OCI-LY7 (cell line): ENCODE data around the gene CCDC194. TPM values are rescaled to one million over a fixed set of nuclear protein-coding genes. Genes with fewer than 3 reads are reported as not detected.

Source experiments
- total RNA-seq, 2 experiments: library from RNA; depleted of rRNA in 1 of 2; stranded (reverse); fragments of >200 nt in 1 of 2; shearing (Covaris generic) in 1 of 2; gene quantifications; 2 replicates each; pipeline ENCODE4 v1.2.3, GENCODE V29; 2014 to 2022

The CCDC194 gene
- total RNA-seq, 2 experiments from 2014 or later: 2.4 to 8.8 TPM

Other genes starting within 250 kb of the CCDC194 start
- gene USE1, start 178.8 kb downstream of the CCDC194 start, total RNA-seq (2014; rRNA removed; shearing (Covaris generic)): 31.2 TPM in 2 replicates
- gene USE1, start 178.8 kb downstream of the CCDC194 start, total RNA-seq (2022): 25.4 and 28.6 TPM in 2 replicates
- 5.9 and 10.2 TPM in 2 replicates for gene OCEL1, start 168.0 kb downstream of the CCDC194 start, total RNA-seq (2014; rRNA removed; shearing (Covaris generic))
- 29.5 and 38.8 TPM in 2 replicates for gene OCEL1, start 168.0 kb downstream of the CCDC194 start, total RNA-seq (2022)
- 31.0 and 39.2 TPM in 2 replicates for gene NR2F6, start 148.3 kb downstream of the CCDC194 start, total RNA-seq (2014; rRNA removed; shearing (Covaris generic))
- 30.0 and 33.1 TPM in 2 replicates for gene NR2F6, start 148.3 kb downstream of the CCDC194 start, total RNA-seq (2022)
- 2.4 and 3.1 TPM in 2 replicates for gene USHBP1, start 129.5 kb downstream of the CCDC194 start, total RNA-seq (2014; rRNA removed; shearing (Covaris generic))
- gene USHBP1, start 129.5 kb downstream of the CCDC194 start, total RNA-seq (2022): 6.5 and 7.6 TPM in 2 replicates
- gene BABAM1, start 126.8 kb downstream of the CCDC194 start, total RNA-seq (2014; rRNA removed; shearing (Covaris generic)): 79.0 and 79.7 TPM in 2 replicates
- gene BABAM1, start 126.8 kb downstream of the CCDC194 start, total RNA-seq (2022): 107 and 118 TPM in 2 replicates
- 35.2 and 45.1 TPM in 2 replicates for gene ANKLE1, start 112.3 kb downstream of the CCDC194 start, total RNA-seq (2014; rRNA removed; shearing (Covaris generic))
- gene ANKLE1, start 112.3 kb downstream of the CCDC194 start, total RNA-seq (2022): 53.7 and 59.4 TPM in 2 replicates
- gene ABHD8, start 90.8 kb downstream of the CCDC194 start, total RNA-seq (2014; rRNA removed; shearing (Covaris generic)): 11.6 TPM in 2 replicates
- 17.3 and 18.9 TPM in 2 replicates for gene ABHD8, start 90.8 kb downstream of the CCDC194 start, total RNA-seq (2022)
- gene MRPL34, start 88.3 kb downstream of the CCDC194 start, total RNA-seq (2014; rRNA removed; shearing (Covaris generic)): 174 and 182 TPM in 2 replicates
- 168 and 173 TPM in 2 replicates for gene MRPL34, start 88.3 kb downstream of the CCDC194 start, total RNA-seq (2022)
- 36.6 and 39.2 TPM in 2 replicates for gene DDA1, start 84.6 kb downstream of the CCDC194 start, total RNA-seq (2014; rRNA removed; shearing (Covaris generic))
- 48.8 and 57.9 TPM in 2 replicates for gene DDA1, start 84.6 kb downstream of the CCDC194 start, total RNA-seq (2022)
- gene ANO8, start 59.3 kb downstream of the CCDC194 start, total RNA-seq (2014; rRNA removed; shearing (Covaris generic)): 4.3 and 5.9 TPM in 2 replicates
- 12.8 and 13.5 TPM in 2 replicates for gene ANO8, start 59.3 kb downstream of the CCDC194 start, total RNA-seq (2022)
- 83.2 and 103 TPM in 2 replicates for gene GTPBP3, start 56.6 kb downstream of the CCDC194 start, total RNA-seq (2014; rRNA removed; shearing (Covaris generic))
- 104 and 113 TPM in 2 replicates for gene GTPBP3, start 56.6 kb downstream of the CCDC194 start, total RNA-seq (2022)
- gene PLVAP, start 16.9 kb downstream of the CCDC194 start, total RNA-seq (2014; rRNA removed; shearing (Covaris generic)): 0.16 and 0.28 TPM in 2 replicates
- gene PLVAP, start 16.9 kb downstream of the CCDC194 start, total RNA-seq (2022): 0.31 and 1.5 TPM in 2 replicates
- gene BST2, start 11.4 kb upstream of the CCDC194 start, total RNA-seq (2014; rRNA removed; shearing (Covaris generic)): 101 and 134 TPM in 2 replicates
- gene BST2, start 11.4 kb upstream of the CCDC194 start, total RNA-seq (2022): 114 and 146 TPM in 2 replicates
- gene MVB12A, start 25.9 kb upstream of the CCDC194 start, total RNA-seq (2014; rRNA removed; shearing (Covaris generic)): 47.4 and 57.3 TPM in 2 replicates
- gene MVB12A, start 25.9 kb upstream of the CCDC194 start, total RNA-seq (2022): 55.5 and 65.1 TPM in 2 replicates
- gene TMEM221, start 54.5 kb upstream of the CCDC194 start, total RNA-seq (2014; rRNA removed; shearing (Covaris generic)): not detected in 2 replicates
- not detected in 2 replicates for gene TMEM221, start 54.5 kb upstream of the CCDC194 start, total RNA-seq (2022)
- gene NXNL1, start 66.7 kb upstream of the CCDC194 start, total RNA-seq (2014; rRNA removed; shearing (Covaris generic)): not detected in 2 replicates
- gene NXNL1, start 66.7 kb upstream of the CCDC194 start, total RNA-seq (2022): not detected in 2 replicates
- 2.5 and 3.3 TPM in 2 replicates for gene SLC27A1, start 76.3 kb upstream of the CCDC194 start, total RNA-seq (2014; rRNA removed; shearing (Covaris generic))
- gene SLC27A1, start 76.3 kb upstream of the CCDC194 start, total RNA-seq (2022): 2.7 and 3.2 TPM in 2 replicates
- 86.5 and 107 TPM in 2 replicates for gene PGLS, start 117.5 kb upstream of the CCDC194 start, total RNA-seq (2014; rRNA removed; shearing (Covaris generic))
- 146 and 158 TPM in 2 replicates for gene PGLS, start 117.5 kb upstream of the CCDC194 start, total RNA-seq (2022)
- 43.0 and 49.6 TPM in 2 replicates for gene COLGALT1, start 161.5 kb upstream of the CCDC194 start, total RNA-seq (2014; rRNA removed; shearing (Covaris generic))
- 57.2 and 68.6 TPM in 2 replicates for gene COLGALT1, start 161.5 kb upstream of the CCDC194 start, total RNA-seq (2022)